Measurements from ENCODE around the gene MT1H.

Gene MT1H

GRCh38 chr16:56645838-56646237 lies 23.8 kb upstream of the MT1H start:
- Histone ChIP-seq H3K9ac (no peak overlapping the region), H3K27me3 (peaks cover 89% of the 10 kb centered on the region), H3K36me3 (no peaks in the 10 kb centered on the region), H3K9me3 (no peaks in the 10 kb centered on the region), H4K20me1 (peaks cover 23% of the 10 kb centered on the region; the same call in 1 of the 2 replicates), H3K4me3 (no peak overlapping the region), H3K27ac (no peak overlapping the region), H3K4me2 (no peak overlapping the region), H3K4me1 (no peaks in the 10 kb centered on the region)
- no peak for TF ChIP-seq Cebpa-rat (IDR thresholded peaks at IDR 0.05)

GRCh38 chr16:56647641-56648431 lies 21.8 kb upstream of the MT1H start:
- TF ChIP-seq Cebpa-rat (IDR thresholded peaks at IDR 0.05), result no peak
- Histone ChIP-seq H3K4me3 (no peak overlapping the region), H3K9ac (no peak overlapping the region), H3K27me3 (peaks cover 77% of the 10 kb centered on the region), H3K9me3 (no peaks in the 10 kb centered on the region), H4K20me1 (peaks cover 16% of the 10 kb centered on the region; the same call in 1 of the 2 replicates), H3K4me2 (no peak overlapping the region), H3K4me1 (peaks cover 2% of the 10 kb centered on the region; the same call in 1 of the 2 replicates), H3K27ac (no peak overlapping the region), H3K36me3 (no peaks in the 10 kb centered on the region)

- Histone ChIP-seq H3K4me1 (peaks cover 12% of the 10 kb centered on the region), H3K4me2 (no peak overlapping the region), H3K27me3 (peaks cover 63% of the 10 kb centered on the region), H3K36me3 (no peaks in the 10 kb centered on the region), H3K27ac (no peak overlapping the region), H3K9me3 (no peaks in the 10 kb centered on the region), H3K4me3 (no peak overlapping the region), H3K9ac (no peak overlapping the region), H4K20me1 (peaks cover 3% of the 10 kb centered on the region; the same call in 1 of the 2 replicates)
- TF ChIP-seq Cebpa-rat (IDR thresholded peaks at IDR 0.05), result no peak
Observed at GRCh38 chr16:56649271-56649670, 20.3 kb upstream of the MT1H start.

- Histone ChIP-seq H3K4me1 (peaks cover 12% of the 10 kb centered on the region), H3K4me3 (no peak overlapping the region), H4K20me1 (no peaks in the 10 kb centered on the region), H3K27ac (no peak overlapping the region), H3K27me3 (peaks cover 58% of the 10 kb centered on the region), H3K9me3 (no peaks in the 10 kb centered on the region), H3K9ac (no peak overlapping the region), H3K36me3 (no peaks in the 10 kb centered on the region), H3K4me2 (no peak overlapping the region)
- no peak for TF ChIP-seq Cebpa-rat (IDR thresholded peaks at IDR 0.05)
Observed at GRCh38 chr16:56649820-56650219, 19.8 kb upstream of the MT1H start.

GRCh38 chr16:56651586-56651985 lies 18.0 kb upstream of the MT1H start, which contains the start of gene MT1B:
Gene MT1B (plus strand): TSS chr16:56651886. CDS start chr16:56651954, 68 bp downstream.
- TF ChIP-seq Cebpa-rat (IDR thresholded peaks at IDR 0.05), result no peak
- Histone ChIP-seq H4K20me1 (no peaks in the 10 kb centered on the region), H3K9me3 (no peaks in the 10 kb centered on the region), H3K4me3 (no peak within 1 kb of the TSS), H3K9ac (no peak within 1 kb of the TSS), H3K4me1 (peaks cover 12% of the 10 kb centered on the region), H3K27me3 (peaks cover 43% of the 10 kb centered on the region), H3K4me2 (no peak within 1 kb of the TSS), H3K36me3 (no peaks in the 10 kb centered on the region), H3K27ac (no peak within 1 kb of the TSS)

GRCh38 chr16:56652600-56652999 lies 17.0 kb upstream of the MT1H start:
- no peaks in the 10 kb centered on the region for H3K9me3 ChIP-seq
- TF ChIP-seq Cebpa-rat (IDR thresholded peaks at IDR 0.05), result no peak
- H4K20me1 ChIP-seq, result no peaks in the 10 kb centered on the region
- H3K27ac ChIP-seq, result no peak overlapping the region
- H3K36me3 ChIP-seq, result no peaks in the 10 kb centered on the region
- H3K4me1 ChIP-seq, result peaks cover 16% of the 10 kb centered on the region
- H3K4me2 ChIP-seq, result 0 out of 2 replicates have a peak overlapping the region, but pooled peaks have one; percentile 4
- no peak overlapping the region for H3K4me3 ChIP-seq
- no peak overlapping the region for H3K9ac ChIP-seq
- H3K27me3 ChIP-seq, result peaks cover 41% of the 10 kb centered on the region

- H3K27ac ChIP-seq, result no peak overlapping the region
- peaks cover 22% of the 10 kb centered on the region for H3K4me1 ChIP-seq
- H3K9me3 ChIP-seq, result no peaks in the 10 kb centered on the region
- no peak overlapping the region for H3K9ac ChIP-seq
- peaks cover 41% of the 10 kb centered on the region for H3K27me3 ChIP-seq
- H3K4me2 ChIP-seq, result peak overlapping the region; percentile 4; the same call in 1 of the 2 replicates
- H3K4me3 ChIP-seq, result no peak overlapping the region
- H4K20me1 ChIP-seq, result no peaks in the 10 kb centered on the region
- TF ChIP-seq Cebpa-rat (IDR thresholded peaks at IDR 0.05), result no peak
- no peaks in the 10 kb centered on the region for H3K36me3 ChIP-seq
Observed at GRCh38 chr16:56653218-56653617, 16.4 kb upstream of the MT1H start.

GRCh38 chr16:56657555-56658326 lies 11.9 kb upstream of the MT1H start, which contains the start of gene MT1F:
Gene MT1F (plus strand): TSS chr16:56657959. CDS start chr16:56658059, 100 bp downstream.
- no peak for TF ChIP-seq Cebpa-rat (IDR thresholded peaks at IDR 0.05)
- H3K4me3 ChIP-seq, result peak within 1 kb of the TSS; percentile 72
- H3K36me3 ChIP-seq, result no peaks in the 10 kb centered on the region
- peaks cover 65% of the 10 kb centered on the region for H3K27me3 ChIP-seq
- H3K9ac ChIP-seq, result peak within 1 kb of the TSS; percentile 35; the same call in 1 of the 2 replicates
- peak within 1 kb of the TSS; percentile 93 for H3K4me2 ChIP-seq
- H3K9me3 ChIP-seq, result no peaks in the 10 kb centered on the region
- no peak within 1 kb of the TSS for H3K27ac ChIP-seq
- peaks cover 34% of the 10 kb centered on the region for H3K4me1 ChIP-seq
- no peaks in the 10 kb centered on the region; the same call in 1 of the 2 replicates for H4K20me1 ChIP-seq

- peaks cover 31% of the 10 kb centered on the region for H3K4me1 ChIP-seq
- no peaks in the 10 kb centered on the region for H3K36me3 ChIP-seq
- H3K27me3 ChIP-seq, result peaks cover 70% of the 10 kb centered on the region
- no peak overlapping the region for H3K27ac ChIP-seq
- peak overlapping the region; percentile 93 for H3K4me2 ChIP-seq
- peak overlapping the region; percentile 35; the same call in 1 of the 2 replicates for H3K9ac ChIP-seq
- no peaks in the 10 kb centered on the region; the same call in 1 of the 2 replicates for H4K20me1 ChIP-seq
- H3K4me3 ChIP-seq, result peak overlapping the region; percentile 72
- H3K9me3 ChIP-seq, result no peaks in the 10 kb centered on the region
- no peak for TF ChIP-seq Cebpa-rat (IDR thresholded peaks at IDR 0.05)
Observed at GRCh38 chr16:56658327-56658875, 11.2 kb upstream of the MT1H start.
